Colonic mucosa (tissue), 4 donors: ENCODE data around the gene SLC26A11. TPM values are rescaled to one million over a fixed set of nuclear protein-coding genes. Genes with fewer than 3 reads are reported as not detected.
A peak's percentile ranks its signal among the peaks of the same experiment; 100 is the strongest.

Experiments
- DNase-seq: peaks from one replicate; pipeline ENCODE4 v3.0.0-alpha.2; 2020
- H3K27ac ChIP-seq: fragments of 200-600 bp; one replicate; pipeline ENCODE4 v1.8.0; 2021
- H3K27me3 ChIP-seq: fragments of 200-600 bp; one replicate; pipeline ENCODE4 v1.8.0; 2021
- H3K36me3 ChIP-seq: fragments of 200-600 bp; one replicate; pipeline ENCODE4 v1.8.0; 2021
- H3K4me1 ChIP-seq: fragments of 200-600 bp; one replicate; pipeline ENCODE4 v1.8.0; 2021; ENCODE audit warnings: mild to moderate bottlenecking
- H3K4me3 ChIP-seq: fragments of 200-600 bp; one replicate; pipeline ENCODE4 v1.8.0; 2021
- H3K9ac ChIP-seq, 2 donors: one replicate each; pipeline ENCODE4 v1.7.0; 2013; ENCODE audit warnings: control low read depth in 2 of 2, low read depth in 2 of 2, low read length in 2 of 2
- H3K9me3 ChIP-seq: fragments of 200-600 bp; one replicate; pipeline ENCODE4 v1.8.0; 2021
- CTCF ChIP-seq: fragments of 200-600 bp; IDR thresholded peaks from one replicate; pipeline ENCODE4 v1.8.0; 2022; ENCODE audit warnings: antibody characterized with exemption, mild to moderate bottlenecking
- intact Hi-C: fragments of 100-400 bp; cut with DNase I; formaldehyde crosslinking; loops from one replicate; pipeline ENCODE4 v1.14.1; 2022
- total RNA-seq, 2 donors: library from RNA; stranded (reverse); fragmentation: NEBNext Ultra II Directional in 1 of 2; extraction: Animal tissue kit (Norgen Biotek cat#: 25700) in 1 of 2; gene quantifications; one replicate each; pipeline ENCODE4 v1.2.1, GENCODE V29; 2021
- donor health status: healthy.
- donor health status: DM: no; HTN: no; CAD: no.
- donor health status: DM: no; HTN: no; CAD: no.

SLC26A11 gene
- total RNA-seq, 2 donors from 2014 or later = 8.0 to 9.3 TPM

DNA sequence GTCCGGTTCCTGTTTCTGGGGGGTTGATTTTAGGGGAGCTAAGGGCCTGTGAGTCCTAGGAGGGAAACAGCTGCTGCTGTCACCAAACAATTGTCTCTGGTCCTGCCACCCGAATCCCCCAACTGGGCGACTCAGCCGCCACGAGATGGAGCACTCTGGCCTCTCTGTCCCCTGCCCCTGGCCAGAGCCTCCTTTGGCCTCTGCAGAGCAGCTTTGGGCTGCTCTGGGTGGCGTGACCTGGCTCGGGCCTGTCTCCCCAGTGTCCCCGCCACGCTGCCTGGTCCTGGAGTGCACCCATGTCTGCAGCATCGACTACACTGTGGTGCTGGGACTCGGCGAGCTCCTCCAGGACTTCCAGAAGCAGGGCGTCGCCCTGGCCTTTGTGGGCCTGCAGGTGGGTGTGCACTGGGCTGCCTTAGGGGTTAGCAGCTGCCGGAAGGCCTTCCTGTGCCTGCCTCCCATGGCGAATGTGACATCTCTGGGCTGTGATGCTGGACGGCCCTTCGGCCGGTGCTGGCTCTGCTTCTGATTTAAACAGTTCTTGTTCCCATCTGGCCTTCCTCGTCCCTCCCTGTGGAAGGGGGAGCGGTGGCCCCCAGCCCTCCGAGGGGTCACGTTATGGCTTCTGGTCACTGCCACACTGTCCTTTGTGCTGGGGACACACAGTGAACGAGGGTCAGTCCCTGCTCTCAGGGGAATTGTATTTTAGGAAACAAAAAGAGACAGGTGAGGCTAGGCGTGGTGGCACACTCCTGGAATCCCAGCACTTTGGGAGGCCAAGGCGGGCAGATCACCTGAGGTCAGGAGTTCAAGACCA lies 28.9 kb downstream of the SLC26A11 start:
- intact Hi-C loops = no loop called here

DNA sequence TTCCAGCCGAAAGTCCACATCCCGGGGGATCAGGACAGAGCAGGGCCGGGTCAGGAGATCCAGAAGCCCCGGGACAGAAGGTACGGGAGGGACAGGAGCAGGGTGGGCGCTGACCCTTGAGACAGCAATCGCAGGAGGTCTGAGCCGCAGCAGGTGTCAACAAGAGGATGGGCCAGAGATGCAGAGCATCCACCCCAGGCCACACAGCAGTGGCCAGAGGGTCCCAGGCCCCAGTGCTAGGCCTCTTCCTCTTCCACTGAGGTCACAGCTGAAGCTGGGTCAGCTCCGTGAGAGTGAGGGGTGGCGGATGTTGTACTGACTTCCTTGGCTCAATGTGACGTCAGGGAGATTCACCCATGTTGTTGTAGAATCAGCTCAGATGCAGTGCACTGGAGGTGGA lies 31.7 kb downstream of the SLC26A11 start:
- DNase-seq = no peak
- intact Hi-C loops = loop anchor here (5.0 to 10.0 kb wide), 2 partner anchors 107 to 170 kb away; partner anchors contain the start of gene EIF4A3

More for the DNA sequence above, 28.9 kb downstream of the SLC26A11 start:
- DNase-seq = no peak
- Histone ChIP-seq H3K9ac (no peak overlapping the region), H3K27ac (no peak overlapping the region), H3K4me3 (no peak overlapping the region), H3K27me3 (no peaks in the 10 kb centered on the region), H3K4me1 (no peaks in the 10 kb centered on the region), H3K9me3 (no peaks in the 10 kb centered on the region), H3K36me3 (no peaks in the 10 kb centered on the region)
- TF ChIP-seq CTCF = no peak

GRCh38 chr17:80252871-80253270 lies 32.6 kb downstream of the SLC26A11 start:
- no peaks in the 10 kb centered on the region for H3K9me3 ChIP-seq
- no peak overlapping the region for H3K27ac ChIP-seq
- no peaks in the 10 kb centered on the region for H3K27me3 ChIP-seq
- no peak overlapping the region for H3K4me3 ChIP-seq
- intact Hi-C loops = loop anchor here (5.0 to 10.0 kb wide), 2 partner anchors 108 to 171 kb away; partner anchors contain the start of gene EIF4A3
- peak; percentile 78 for TF ChIP-seq CTCF
- no peaks in the 10 kb centered on the region for H3K36me3 ChIP-seq
- H3K9ac ChIP-seq = peak overlapping the region in 1 of 2 donors; percentile 5
- peaks cover 7% of the 10 kb centered on the region for H3K4me1 ChIP-seq
- DNase-seq = peak; percentile 82

More for the DNA sequence above, 31.7 kb downstream of the SLC26A11 start:
- Histone ChIP-seq H3K36me3 (no peaks in the 10 kb centered on the region), H3K9me3 (no peaks in the 10 kb centered on the region), H3K9ac (no peak overlapping the region), H3K27ac (no peak overlapping the region), H3K4me3 (no peak overlapping the region), H3K27me3 (no peaks in the 10 kb centered on the region), H3K4me1 (peaks cover 3% of the 10 kb centered on the region)
- TF ChIP-seq CTCF = no peak

- H3K27ac ChIP-seq = peak overlapping the region; percentile 73
- no peak overlapping the region for H3K9ac ChIP-seq
- DNase-seq = no peak
- no peaks in the 10 kb centered on the region for H3K9me3 ChIP-seq
- no peak for TF ChIP-seq CTCF
- no peaks in the 10 kb centered on the region for H3K36me3 ChIP-seq
- H3K4me1 ChIP-seq = peaks cover 9% of the 10 kb centered on the region
- H3K4me3 ChIP-seq = no peak overlapping the region
- intact Hi-C loops = loop anchor here (5.0 to 10.0 kb wide), 2 partner anchors 109 to 172 kb away; partner anchors contain the start of gene EIF4A3
- no peaks in the 10 kb centered on the region for H3K27me3 ChIP-seq
These were observed 33.6 kb downstream of the SLC26A11 start for GRCh38 chr17:80253631-80254395.
